AG09319 (cell line): ENCODE data around the gene MAP3K1.

Experiments used
- DNase-seq: peaks from one replicate; pipeline ENCODE4 v3.0.0-alpha.2; 2010; ENCODE audit warnings: low read depth; ENCODE audit errors: extremely low read depth
- CTCF ChIP-seq: IDR thresholded peaks from 2 replicates; pipeline ENCODE4 v1.5.1; 2011; ENCODE audit warnings: low read depth, mild to moderate bottlenecking, inconsistent platforms, low read length, moderate library complexity

MAP3K1 gene

DNA sequence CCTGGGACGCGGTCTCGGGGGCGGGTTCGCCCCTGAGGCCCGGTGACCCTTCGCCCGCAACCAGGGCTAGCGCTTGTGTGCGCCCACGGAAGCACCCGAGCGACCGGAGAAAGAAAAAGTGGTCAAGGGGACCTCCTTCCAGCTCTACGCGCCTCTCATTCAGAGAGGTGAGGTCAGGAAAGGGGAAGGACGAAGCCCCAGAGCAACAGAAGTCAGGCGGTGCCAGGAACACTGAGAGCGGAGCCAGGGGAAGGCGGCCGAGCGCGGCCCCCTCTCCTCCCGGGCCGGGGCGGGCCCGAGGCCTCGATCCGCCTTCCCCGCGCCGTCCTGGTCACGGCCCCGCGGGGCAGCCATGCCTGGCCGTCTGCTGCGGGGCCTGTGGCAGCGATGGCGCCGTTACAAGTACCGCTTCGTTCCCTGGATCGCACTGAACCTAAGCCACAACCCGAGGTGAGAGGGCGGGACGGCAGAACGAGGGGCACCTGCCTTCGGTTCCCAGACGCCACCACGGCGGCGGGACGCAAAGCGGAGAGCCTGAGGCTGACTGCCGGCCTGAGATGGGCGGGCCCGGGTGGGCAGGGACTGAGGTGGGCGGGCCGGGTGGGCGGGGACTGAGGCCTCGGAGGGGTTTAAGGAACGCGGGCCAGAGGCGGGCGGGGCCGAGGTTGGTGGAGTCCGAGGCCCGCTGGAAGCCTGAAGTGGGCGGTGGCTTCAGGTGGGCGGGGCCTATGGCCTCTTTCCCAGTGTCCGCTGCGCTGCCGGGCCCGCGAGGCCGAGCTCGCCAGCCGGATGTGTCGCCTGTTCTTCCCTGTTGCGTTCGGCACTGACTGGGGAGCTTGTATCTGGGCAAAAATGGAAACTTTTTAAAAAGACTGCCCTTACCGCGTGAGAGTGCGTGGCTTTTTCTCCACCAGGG is 94.2 kb downstream of the MAP3K1 start, which contains the start of gene SETD9:
TSS of gene SETD9 (plus strand) at position 303 of the 916 bp plus-strand sequence. CDS start at position 353, 50 bp downstream.
- TF ChIP-seq CTCF, result no peak

GRCh38 chr5:56910210-56910965 is 95.0 kb downstream of the MAP3K1 start:
- DNase-seq, result no peak
- TF ChIP-seq CTCF, result no peak

More for the DNA sequence above, 94.2 kb downstream of the MAP3K1 start, which contains the start of gene SETD9:
- peak; percentile 94 for DNase-seq

DNA sequence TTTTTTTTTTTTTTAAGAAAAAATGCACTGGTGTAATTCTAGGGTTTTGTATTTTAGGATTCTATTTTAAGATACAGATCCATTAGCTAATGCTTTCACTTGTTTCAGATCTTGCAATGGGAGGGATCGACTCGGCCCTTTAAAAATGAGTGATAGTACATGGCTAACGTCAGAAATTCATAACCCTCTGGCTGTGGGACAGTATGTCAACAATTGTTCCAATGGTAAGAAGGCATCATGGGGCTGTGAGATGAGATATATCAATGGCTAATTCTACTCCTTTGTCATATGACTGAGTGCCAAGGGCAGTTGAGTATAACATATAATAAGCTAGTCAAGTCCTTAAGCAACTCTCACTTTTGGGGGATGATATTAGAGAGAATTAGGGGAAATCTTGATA is 98.4 kb downstream of the MAP3K1 start:
- no peak for DNase-seq
- TF ChIP-seq CTCF, result no peak

- no peak for TF ChIP-seq CTCF
- no peak for DNase-seq
Observed at GRCh38 chr5:56914678-56915077, 99.3 kb downstream of the MAP3K1 start.

DNA sequence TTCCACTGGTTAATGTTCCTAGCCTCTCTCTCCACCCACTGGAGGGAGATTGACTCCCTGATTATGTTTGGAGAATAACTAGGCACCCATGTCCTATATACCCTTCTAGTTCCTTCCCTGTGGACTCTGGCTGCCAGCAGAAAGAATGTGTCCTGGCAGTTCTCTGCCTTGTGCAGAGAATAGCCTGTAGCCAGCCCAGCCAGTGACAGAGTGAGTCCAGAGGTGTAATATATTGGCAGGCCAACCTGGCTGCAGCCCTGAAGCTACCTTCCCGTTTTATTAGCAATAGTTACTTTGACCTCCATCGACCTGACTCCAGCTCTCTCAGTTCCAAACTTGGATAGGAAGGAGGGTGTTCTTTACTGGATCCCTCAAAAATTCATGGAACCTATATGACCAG is 102.2 kb downstream of the MAP3K1 start:
- no peak for TF ChIP-seq CTCF
- DNase-seq, result no peak

GRCh38 chr5:56918054-56918453 is 102.7 kb downstream of the MAP3K1 start:
- TF ChIP-seq CTCF, result no peak
- DNase-seq, result no peak
